K562 (cell line): ENCODE data around the gene IMMP1L.

ENCODE experiments used
- ATF2 ChIP-seq: sonication (generic); formaldehyde crosslinking; IDR thresholded peaks from 2 replicates; pipeline ENCODE4 v1.8.1; 2022; ENCODE audit warnings: missing genetic modification reagents
- CTCF ChIP-seq, 3 experiments: IDR thresholded peaks in 2 of 3; conservative IDR thresholded peaks in 1 of 3; 2 replicates each; pipeline ENCODE4 v1.5.1; 2011 to 2012; ENCODE audit warnings: low read length in 3 of 3, mild to moderate bottlenecking in 3 of 3, control low read depth in 2 of 3, improper control_type of control experiment in 1 of 3, inconsistent platforms in 1 of 3, low read depth in 1 of 3, mixed read lengths in 1 of 3, moderate library complexity in 1 of 3; ENCODE audit not compliant: insufficient read depth in 2 of 3
- HMG20B ChIP-seq: fragments of 250-450 bp; sonication (Bioruptor Pico); IDR thresholded peaks from 2 replicates; pipeline ENCODE4 v1.5.0; 2021; ENCODE audit warnings: mild to moderate bottlenecking
- TF ChIP-seq, protein P1 (sequence below), 2 experiments: fragments of 450-650 bp; formaldehyde crosslinking in 1 of 2; IDR thresholded peaks; 2 replicates each; pipeline versions ENCODE4 v1.4.0 to v1.6.1; 2014 to 2020; ENCODE audit warnings: mild to moderate bottlenecking in 2 of 2, borderline replicate concordance in 1 of 2, low read depth in 1 of 2
- TF ChIP-seq, protein P2 (sequence below): fragments of 250-450 bp; sonication (Bioruptor Pico); IDR thresholded peaks from 2 replicates; pipeline ENCODE4 v1.5.0; 2021; ENCODE audit warnings: mild to moderate bottlenecking, borderline replicate concordance

DNA sequence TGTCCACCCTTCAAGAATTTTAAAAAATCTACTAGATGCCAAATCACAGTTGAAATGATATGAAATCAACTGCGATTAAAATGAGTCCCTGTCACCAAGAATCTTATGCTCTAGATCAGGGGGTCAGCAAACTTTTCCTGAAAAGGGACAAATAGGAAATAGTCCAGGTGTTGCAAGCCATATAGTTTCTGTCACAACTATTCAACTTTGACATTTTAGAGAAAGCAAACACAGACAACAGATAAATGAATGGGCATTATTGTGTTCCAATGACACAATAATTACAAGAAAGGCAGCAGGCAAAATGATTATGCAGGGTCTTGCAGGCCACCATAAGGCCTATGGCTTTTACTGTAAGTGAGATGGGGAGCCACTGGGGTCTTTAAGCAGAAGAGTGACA lies 58.6 kb downstream of the IMMP1L start:
- TF ChIP-seq ATF2 (CRISPR knock-in tag) (no peak), HMG20B (CRISPR knock-in tag) (no peak), CTCF (IDR thresholded peaks at IDR 0.05 in 2 of 3, conservative IDR thresholded peaks at IDR 0.05 in 1 of 3; ENCODE audit: insufficient read depth in 2 of 3, low read depth in 1 of 3, low read length in 3 of 3) (no peak)
- TF ChIP-seq, protein P1, sequence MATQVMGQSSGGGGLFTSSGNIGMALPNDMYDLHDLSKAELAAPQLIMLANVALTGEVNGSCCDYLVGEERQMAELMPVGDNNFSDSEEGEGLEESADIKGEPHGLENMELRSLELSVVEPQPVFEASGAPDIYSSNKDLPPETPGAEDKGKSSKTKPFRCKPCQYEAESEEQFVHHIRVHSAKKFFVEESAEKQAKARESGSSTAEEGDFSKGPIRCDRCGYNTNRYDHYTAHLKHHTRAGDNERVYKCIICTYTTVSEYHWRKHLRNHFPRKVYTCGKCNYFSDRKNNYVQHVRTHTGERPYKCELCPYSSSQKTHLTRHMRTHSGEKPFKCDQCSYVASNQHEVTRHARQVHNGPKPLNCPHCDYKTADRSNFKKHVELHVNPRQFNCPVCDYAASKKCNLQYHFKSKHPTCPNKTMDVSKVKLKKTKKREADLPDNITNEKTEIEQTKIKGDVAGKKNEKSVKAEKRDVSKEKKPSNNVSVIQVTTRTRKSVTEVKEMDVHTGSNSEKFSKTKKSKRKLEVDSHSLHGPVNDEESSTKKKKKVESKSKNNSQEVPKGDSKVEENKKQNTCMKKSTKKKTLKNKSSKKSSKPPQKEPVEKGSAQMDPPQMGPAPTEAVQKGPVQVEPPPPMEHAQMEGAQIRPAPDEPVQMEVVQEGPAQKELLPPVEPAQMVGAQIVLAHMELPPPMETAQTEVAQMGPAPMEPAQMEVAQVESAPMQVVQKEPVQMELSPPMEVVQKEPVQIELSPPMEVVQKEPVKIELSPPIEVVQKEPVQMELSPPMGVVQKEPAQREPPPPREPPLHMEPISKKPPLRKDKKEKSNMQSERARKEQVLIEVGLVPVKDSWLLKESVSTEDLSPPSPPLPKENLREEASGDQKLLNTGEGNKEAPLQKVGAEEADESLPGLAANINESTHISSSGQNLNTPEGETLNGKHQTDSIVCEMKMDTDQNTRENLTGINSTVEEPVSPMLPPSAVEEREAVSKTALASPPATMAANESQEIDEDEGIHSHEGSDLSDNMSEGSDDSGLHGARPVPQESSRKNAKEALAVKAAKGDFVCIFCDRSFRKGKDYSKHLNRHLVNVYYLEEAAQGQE (IDR thresholded peaks at IDR 0.05; ENCODE audit: borderline replicate concordance): no peak
- TF ChIP-seq, protein P1 (CRISPR knock-in tag; IDR thresholded peaks at IDR 0.05; ENCODE audit: low read depth): no peak
- TF ChIP-seq, protein P2, sequence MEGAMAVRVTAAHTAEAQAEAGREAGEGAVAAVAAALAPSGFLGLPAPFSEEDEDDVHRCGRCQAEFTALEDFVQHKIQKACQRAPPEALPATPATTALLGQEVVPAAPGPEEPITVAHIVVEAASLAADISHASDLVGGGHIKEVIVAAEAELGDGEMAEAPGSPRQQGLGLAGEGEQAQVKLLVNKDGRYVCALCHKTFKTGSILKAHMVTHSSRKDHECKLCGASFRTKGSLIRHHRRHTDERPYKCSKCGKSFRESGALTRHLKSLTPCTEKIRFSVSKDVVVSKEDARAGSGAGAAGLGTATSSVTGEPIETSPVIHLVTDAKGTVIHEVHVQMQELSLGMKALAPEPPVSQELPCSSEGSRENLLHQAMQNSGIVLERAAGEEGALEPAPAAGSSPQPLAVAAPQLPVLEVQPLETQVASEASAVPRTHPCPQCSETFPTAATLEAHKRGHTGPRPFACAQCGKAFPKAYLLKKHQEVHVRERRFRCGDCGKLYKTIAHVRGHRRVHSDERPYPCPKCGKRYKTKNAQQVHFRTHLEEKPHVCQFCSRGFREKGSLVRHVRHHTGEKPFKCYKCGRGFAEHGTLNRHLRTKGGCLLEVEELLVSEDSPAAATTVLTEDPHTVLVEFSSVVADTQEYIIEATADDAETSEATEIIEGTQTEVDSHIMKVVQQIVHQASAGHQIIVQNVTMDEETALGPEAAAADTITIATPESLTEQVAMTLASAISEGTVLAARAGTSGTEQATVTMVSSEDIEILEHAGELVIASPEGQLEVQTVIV (CRISPR knock-in tag): no peak
